ACC112 (cell line): ENCODE data around the gene MYH10.
A peak's percentile ranks its signal among the peaks of the same experiment; 100 is the strongest.

ENCODE experiments used
- H2AFZ ChIP-seq: fragments of 200-600 bp; sonication (generic); one replicate; pipeline ENCODE4 v1.6.0; 2017; ENCODE audit warnings: antibody characterized with exemption, low read length; ENCODE audit not compliant: unreplicated experiment
- H3K27ac ChIP-seq: fragments of 200-600 bp; sonication (generic); 2 replicates; pipeline ENCODE4 v1.5.1; 2014; ENCODE audit warnings: low read depth, mild to moderate bottlenecking, antibody characterized with exemption, low read length, moderate library complexity
- H3K27me3 ChIP-seq: fragments of 200-600 bp; sonication (generic); 2 replicates; pipeline ENCODE4 v1.6.1; 2014; ENCODE audit warnings: mild to moderate bottlenecking, antibody characterized with exemption, low read length, moderate library complexity, mixed read lengths; ENCODE audit not compliant: insufficient read depth
- H3K36me3 ChIP-seq: fragments of 200-600 bp; sonication (generic); 2 replicates; pipeline ENCODE4 v1.6.1; 2016; ENCODE audit warnings: mild to moderate bottlenecking, antibody characterized with exemption, low read length, moderate library complexity, mixed read lengths; ENCODE audit not compliant: insufficient read depth
- H3K4me1 ChIP-seq: fragments of 200-600 bp; sonication (generic); one replicate; pipeline ENCODE4 v1.6.1; 2016; ENCODE audit warnings: low read length, mixed read lengths; ENCODE audit not compliant: insufficient read depth, unreplicated experiment, control insufficient read depth
- H3K4me3 ChIP-seq: fragments of 200-600 bp; sonication (generic); 2 replicates; pipeline ENCODE4 v1.5.1; 2014; ENCODE audit warnings: mild to moderate bottlenecking, low read depth, low read length
- H3K79me2 ChIP-seq: fragments of 200-600 bp; sonication (generic); one replicate; pipeline ENCODE4 v1.6.0; 2016; ENCODE audit warnings: low read length; ENCODE audit not compliant: control insufficient read depth, unreplicated experiment, insufficient read depth

Gene MYH10

GRCh38 chr17:8484465-8484864, 146.1 kb downstream of the MYH10 start:
- peaks cover 41% of the 10 kb centered on the region for H3K36me3 ChIP-seq
- H2AFZ ChIP-seq = no peak overlapping the region
- no peaks in the 10 kb centered on the region for H3K79me2 ChIP-seq
- H3K4me1 ChIP-seq = peaks cover 11% of the 10 kb centered on the region
- no peaks in the 10 kb centered on the region for H3K27me3 ChIP-seq
- H3K4me3 ChIP-seq = no peak overlapping the region
- no peak overlapping the region for H3K27ac ChIP-seq

- Histone ChIP-seq H2AFZ (no peak overlapping the region), H3K36me3 (peaks cover 41% of the 10 kb centered on the region), H3K79me2 (no peaks in the 10 kb centered on the region), H3K4me1 (peaks cover 4% of the 10 kb centered on the region), H3K27me3 (no peaks in the 10 kb centered on the region), H3K27ac (no peak overlapping the region), H3K4me3 (no peak overlapping the region)
Observed at GRCh38 chr17:8482546-8482945, 148.0 kb downstream of the MYH10 start.

GRCh38 chr17:8481703-8482102, 148.8 kb downstream of the MYH10 start:
- Histone ChIP-seq H2AFZ (no peak overlapping the region), H3K27ac (no peak overlapping the region), H3K79me2 (no peaks in the 10 kb centered on the region), H3K27me3 (no peaks in the 10 kb centered on the region), H3K4me1 (peaks cover 4% of the 10 kb centered on the region), H3K4me3 (no peak overlapping the region), H3K36me3 (peaks cover 34% of the 10 kb centered on the region)

DNA sequence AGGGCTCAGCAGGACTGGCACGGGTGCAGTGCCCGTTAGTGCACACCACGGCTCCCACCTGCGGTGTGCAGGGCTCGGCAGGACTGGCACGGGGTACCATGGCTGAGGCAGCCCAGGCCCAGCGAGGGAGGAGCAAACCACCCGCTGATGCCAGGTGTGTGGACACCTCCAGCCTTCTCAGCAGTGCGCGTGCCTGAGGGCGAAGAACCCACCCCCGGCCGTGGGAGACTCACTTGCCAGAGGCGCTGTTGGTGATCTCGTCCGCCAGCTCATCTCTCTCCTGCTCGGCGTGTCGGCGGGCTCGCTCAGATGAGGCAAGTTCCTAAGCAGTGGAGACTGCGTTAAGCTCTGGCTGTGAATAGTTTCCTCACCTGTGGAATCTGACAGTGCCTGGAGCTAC, 149.4 kb downstream of the MYH10 start:
- Histone ChIP-seq H3K4me3 (no peak overlapping the region), H3K27me3 (no peaks in the 10 kb centered on the region), H3K36me3 (peaks cover 34% of the 10 kb centered on the region), H3K27ac (no peak overlapping the region), H3K4me1 (peaks cover 4% of the 10 kb centered on the region), H2AFZ (no peak overlapping the region), H3K79me2 (no peaks in the 10 kb centered on the region)

- Histone ChIP-seq H3K27ac (peak overlapping the region; percentile 37; the same call in 1 of the 2 replicates), H2AFZ (no peak overlapping the region), H3K27me3 (no peaks in the 10 kb centered on the region), H3K4me3 (no peak overlapping the region), H3K36me3 (peaks cover 30% of the 10 kb centered on the region), H3K79me2 (no peaks in the 10 kb centered on the region), H3K4me1 (peaks cover 4% of the 10 kb centered on the region)
Observed at GRCh38 chr17:8480011-8480976, 150.2 kb downstream of the MYH10 start.

DNA sequence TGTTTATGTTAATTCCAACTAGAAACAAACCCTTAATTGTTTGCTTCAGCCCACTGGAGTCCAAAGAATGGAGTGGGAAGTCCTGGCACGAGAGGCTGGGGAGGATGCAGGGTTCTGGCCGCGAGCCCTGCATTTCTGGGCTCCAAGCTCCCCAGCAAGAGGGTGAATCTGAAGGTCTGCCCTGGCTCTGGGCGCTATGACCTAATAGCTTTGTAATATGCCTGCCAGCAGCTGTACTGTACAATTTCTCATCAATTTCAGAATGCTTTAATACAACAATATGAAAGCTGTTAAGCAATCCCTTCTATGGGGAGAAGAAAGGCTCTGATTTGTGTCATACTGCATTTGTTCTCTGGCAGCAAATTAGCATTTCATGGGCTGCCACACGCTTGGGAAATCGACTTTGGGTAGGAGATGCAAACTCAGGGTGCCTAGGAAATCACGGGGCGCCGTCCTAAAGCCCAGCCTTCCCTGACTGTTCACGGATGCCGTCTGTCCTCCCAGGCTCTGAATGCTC, 151.0 kb downstream of the MYH10 start:
- Histone ChIP-seq H3K36me3 (peaks cover 27% of the 10 kb centered on the region), H3K27me3 (no peaks in the 10 kb centered on the region), H2AFZ (no peak overlapping the region), H3K4me3 (no peak overlapping the region), H3K27ac (peak overlapping the region; percentile 37; the same call in 1 of the 2 replicates), H3K4me1 (peaks cover 4% of the 10 kb centered on the region), H3K79me2 (no peaks in the 10 kb centered on the region)

- Histone ChIP-seq H2AFZ (no peak overlapping the region), H3K27ac (no peak overlapping the region), H3K79me2 (no peaks in the 10 kb centered on the region), H3K27me3 (no peaks in the 10 kb centered on the region), H3K4me1 (peaks cover 4% of the 10 kb centered on the region), H3K36me3 (peaks cover 12% of the 10 kb centered on the region), H3K4me3 (no peak overlapping the region)
Observed at GRCh38 chr17:8477715-8478441, 152.6 kb downstream of the MYH10 start.

DNA sequence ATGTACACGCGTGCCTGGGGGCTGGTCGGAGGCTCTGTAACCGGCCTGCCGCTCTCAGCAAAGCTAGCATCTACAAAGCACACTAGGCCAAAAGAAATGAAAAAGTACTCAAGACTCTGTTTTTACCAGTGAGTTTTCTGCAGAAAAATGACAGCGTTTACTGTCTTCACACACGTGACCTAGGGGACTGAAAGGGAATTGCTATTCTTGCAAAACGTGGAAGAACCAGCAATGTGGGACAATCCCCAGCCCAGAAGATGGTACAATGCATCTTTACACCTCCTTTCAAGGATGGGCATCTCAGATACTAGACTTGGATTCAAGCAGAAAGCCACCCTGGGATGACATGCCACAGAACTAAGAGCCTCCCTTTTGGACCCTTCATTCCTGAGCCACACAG, 153.4 kb downstream of the MYH10 start:
- H3K36me3 ChIP-seq = peaks cover 10% of the 10 kb centered on the region
- H3K4me3 ChIP-seq = no peak overlapping the region
- no peak overlapping the region for H3K27ac ChIP-seq
- peaks cover 4% of the 10 kb centered on the region for H3K4me1 ChIP-seq
- no peaks in the 10 kb centered on the region for H3K27me3 ChIP-seq
- no peak overlapping the region for H2AFZ ChIP-seq
- H3K79me2 ChIP-seq = no peaks in the 10 kb centered on the region

DNA sequence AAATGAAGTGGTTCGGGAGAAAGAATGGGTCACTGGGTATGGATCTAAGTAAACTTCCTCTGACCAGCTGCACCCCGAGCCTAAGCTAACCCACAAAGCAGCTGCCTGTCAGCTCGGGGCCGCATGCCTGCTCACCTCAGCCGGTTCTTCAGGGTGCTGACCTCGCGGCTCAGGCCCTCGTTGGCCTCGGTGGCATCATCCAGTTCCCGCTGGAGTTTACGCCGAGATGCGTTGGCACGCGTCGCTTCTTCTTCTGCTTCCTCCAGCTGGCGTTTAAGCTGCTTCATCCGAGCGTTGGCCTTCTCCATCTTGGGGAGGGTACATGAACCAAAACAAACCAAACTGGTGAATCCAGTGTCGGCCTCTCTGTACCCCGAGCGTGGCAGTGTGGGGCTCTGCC, 153.8 kb downstream of the MYH10 start:
- Histone ChIP-seq H2AFZ (no peak overlapping the region), H3K4me3 (no peak overlapping the region), H3K4me1 (peaks cover 4% of the 10 kb centered on the region), H3K27me3 (no peaks in the 10 kb centered on the region), H3K36me3 (peaks cover 14% of the 10 kb centered on the region), H3K79me2 (peaks cover 3% of the 10 kb centered on the region), H3K27ac (no peak overlapping the region)

DNA sequence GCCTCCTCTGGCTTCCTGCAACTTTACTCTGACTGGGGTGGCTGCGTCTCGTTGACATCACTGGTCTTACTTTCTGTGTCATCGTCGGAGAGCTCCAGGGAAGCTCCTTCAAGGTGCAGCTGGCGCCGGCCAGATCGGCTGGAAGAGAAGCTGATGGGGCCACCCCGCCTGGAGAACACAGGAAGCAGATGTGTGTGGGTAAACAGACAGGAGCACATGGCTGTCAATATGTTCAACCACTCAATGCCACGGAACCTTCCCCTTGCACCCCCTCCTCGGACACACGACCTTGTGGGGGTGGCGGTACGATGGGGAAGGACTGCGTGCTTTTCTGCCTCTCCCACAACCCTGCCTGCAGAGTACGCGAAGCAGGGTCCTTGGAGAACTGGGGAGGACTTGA, 154.7 kb downstream of the MYH10 start:
- Histone ChIP-seq H3K4me3 (no peak overlapping the region), H3K79me2 (peaks cover 3% of the 10 kb centered on the region), H3K36me3 (peaks cover 20% of the 10 kb centered on the region), H3K27ac (no peak overlapping the region), H3K27me3 (no peaks in the 10 kb centered on the region), H3K4me1 (peaks cover 4% of the 10 kb centered on the region), H2AFZ (no peak overlapping the region)
